ENCODE measurements around the gene TMPRSS9. TPM values are rescaled to one million over a fixed set of nuclear protein-coding genes. Genes with fewer than 3 reads are reported as not detected.
A peak's percentile ranks its signal among the peaks of the same experiment; 100 is the strongest.
"Not testable (repeated sequence)": the region's sequence is repeated elsewhere in the genome, so short reads cannot be mapped to it uniquely, and the experiment has no call there.

The TMPRSS9 gene
- total RNA-seq, 1 experiment from 2014 or later = not detected

DNA sequence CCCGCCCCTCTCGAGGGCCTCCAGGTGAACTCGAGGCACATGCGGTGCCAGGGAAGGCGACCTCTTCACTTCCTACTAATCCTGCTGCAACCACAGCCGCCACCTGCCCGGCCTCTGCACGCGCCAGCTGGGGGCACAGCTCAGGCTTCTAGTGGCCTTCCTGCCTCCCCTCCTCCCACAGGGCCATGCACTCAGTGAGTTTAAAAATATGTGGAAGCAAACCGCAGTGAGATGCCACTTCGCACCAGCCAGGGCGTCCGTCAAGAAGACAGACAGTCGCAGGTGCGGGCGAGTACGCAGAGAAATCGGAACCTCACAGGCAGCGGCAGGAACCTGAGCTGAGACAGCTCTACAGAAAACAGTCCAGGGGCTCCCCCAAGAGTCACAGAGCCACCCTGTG lies 86.3 kb downstream of the TMPRSS9 start:
- Histone ChIP-seq H3K9me3 (no peaks in the 10 kb centered on the region), H3K27me3 (no peaks in the 10 kb centered on the region), H3K4me3 (no peak overlapping the region), H3K36me3 (peaks cover 3% of the 10 kb centered on the region; the same call in 1 of the 2 replicates)
- no peak for DNase-seq

- no peak overlapping the region for H3K4me3 ChIP-seq
- H3K36me3 ChIP-seq = no peaks in the 10 kb centered on the region
- no peak for DNase-seq
Measured at GRCh38 chr19:2449019-2449418, 89.0 kb downstream of the TMPRSS9 start.

GRCh38 chr19:2451138-2451537 lies 91.1 kb downstream of the TMPRSS9 start:
- H3K27me3 ChIP-seq = no peaks in the 10 kb centered on the region
- no peaks in the 10 kb centered on the region for H3K36me3 ChIP-seq
- H3K4me3 ChIP-seq = no peak overlapping the region
- H3K9me3 ChIP-seq = no peaks in the 10 kb centered on the region
- DNase-seq = no peak

More at GRCh38 chr19:2449019-2449418, 89.0 kb downstream of the TMPRSS9 start:
- Histone ChIP-seq H3K27me3 (no peaks in the 10 kb centered on the region), H3K9me3 (no peaks in the 10 kb centered on the region)

GRCh38 chr19:2451741-2452140 lies 91.7 kb downstream of the TMPRSS9 start:
- no peaks in the 10 kb centered on the region for H3K9me3 ChIP-seq
- H3K36me3 ChIP-seq = no peaks in the 10 kb centered on the region
- H3K27me3 ChIP-seq = no peaks in the 10 kb centered on the region
- H3K4me3 ChIP-seq = no peak overlapping the region
- DNase-seq = no peak

- DNase-seq = no peak
- H3K27me3 ChIP-seq = no peaks in the 10 kb centered on the region
Measured at GRCh38 chr19:2453431-2454025, 93.5 kb downstream of the TMPRSS9 start.

DNA sequence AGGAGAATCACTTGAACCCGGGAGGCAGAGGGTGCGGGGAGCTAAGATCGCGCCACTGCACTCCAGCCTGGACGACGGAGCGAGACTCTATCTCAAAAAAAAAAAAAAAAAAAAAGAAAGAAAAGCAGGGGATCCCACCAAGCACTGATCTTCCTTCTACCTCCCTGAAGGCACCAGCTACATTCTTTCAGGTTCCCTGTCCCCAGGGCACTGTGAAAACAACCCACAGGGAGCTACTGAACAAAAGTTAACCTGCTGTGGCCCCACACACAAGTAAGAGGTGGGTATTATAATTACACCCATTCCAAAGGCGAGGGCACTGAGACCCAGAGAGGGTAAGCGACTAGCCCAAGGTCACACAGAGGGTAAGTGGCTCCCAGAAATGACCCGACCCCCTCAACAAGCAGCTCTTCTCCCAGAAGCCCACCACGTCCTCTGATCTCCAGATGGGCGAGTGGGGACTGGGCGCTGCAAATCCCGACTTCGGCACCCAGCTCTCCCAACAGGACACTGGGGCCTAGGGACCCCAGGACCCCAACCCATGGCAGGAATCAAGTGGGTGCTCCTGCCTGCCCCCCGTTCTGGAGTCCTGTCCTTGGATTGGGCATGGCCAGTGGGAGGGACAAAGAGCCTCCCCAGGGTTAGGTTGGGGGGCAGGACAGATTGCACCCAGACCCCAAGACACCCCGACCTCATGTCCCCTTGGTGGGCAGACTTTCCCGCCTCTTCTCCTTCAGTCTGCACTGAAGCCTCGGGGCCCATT lies 94.3 kb downstream of the TMPRSS9 start:
- no peaks in the 10 kb centered on the region for H3K9me3 ChIP-seq
- no peak overlapping the region for H3K4me3 ChIP-seq
- peaks cover 2% of the 10 kb centered on the region; the same call in 1 of the 2 replicates for H3K36me3 ChIP-seq
- H3K27me3 ChIP-seq = no peaks in the 10 kb centered on the region
- no peak for DNase-seq

More at GRCh38 chr19:2453431-2454025, 93.5 kb downstream of the TMPRSS9 start:
- H3K9me3 ChIP-seq = no peaks in the 10 kb centered on the region
- peaks cover 2% of the 10 kb centered on the region; the same call in 1 of the 2 replicates for H3K36me3 ChIP-seq
- no peak overlapping the region for H3K4me3 ChIP-seq

GRCh38 chr19:2454962-2455850 lies 95.1 kb downstream of the TMPRSS9 start:
- H3K4me3 ChIP-seq = peak overlapping the region; percentile 66
- peaks cover 2% of the 10 kb centered on the region; the same call in 1 of the 2 replicates for H3K36me3 ChIP-seq
- no peaks in the 10 kb centered on the region for H3K9me3 ChIP-seq
- H3K27me3 ChIP-seq = no peaks in the 10 kb centered on the region
- DNase-seq = no peak

- DNase-seq = peak; percentile 15
Measured at GRCh38 chr19:2455851-2456570, 95.9 kb downstream of the TMPRSS9 start.

DNA sequence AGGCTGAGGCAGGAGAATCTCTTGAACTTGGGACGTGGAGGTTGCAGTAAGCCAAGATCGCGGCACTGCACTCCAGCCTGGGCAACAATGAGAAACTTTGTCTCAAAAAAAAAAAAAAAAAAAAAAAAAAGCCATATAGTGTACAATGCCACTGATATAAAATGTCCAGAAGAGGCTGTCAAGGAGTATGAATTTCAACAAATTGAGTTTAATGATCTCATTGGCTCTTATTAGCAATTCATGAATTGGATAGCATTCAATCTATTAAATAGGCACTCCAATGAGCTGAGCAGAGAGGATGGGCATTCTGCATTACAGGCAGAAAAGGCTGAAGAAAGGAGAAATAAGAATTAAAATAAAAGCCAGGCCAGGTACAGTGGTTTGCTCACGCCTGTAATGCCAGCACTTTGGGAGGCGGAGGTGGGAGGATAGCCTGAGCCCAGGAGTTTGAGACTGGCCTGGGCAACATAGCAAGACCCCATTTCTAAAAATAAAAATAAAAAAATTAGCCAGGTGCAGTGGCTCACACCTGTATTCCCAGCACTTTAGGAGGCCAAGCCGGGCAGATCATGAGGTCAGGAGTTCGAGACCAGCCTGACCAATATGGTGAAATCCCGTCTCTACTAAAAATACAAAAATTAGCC lies 97.5 kb downstream of the TMPRSS9 start:
- Histone ChIP-seq H3K9me3 (no peaks in the 10 kb centered on the region), H3K36me3 (peaks cover 2% of the 10 kb centered on the region; the same call in 1 of the 2 replicates), H3K27me3 (no peaks in the 10 kb centered on the region), H3K4me3 (peak overlapping the region; percentile 52)
- no peak for DNase-seq

More at GRCh38 chr19:2455851-2456570, 95.9 kb downstream of the TMPRSS9 start:
- Histone ChIP-seq H3K9me3 (no peaks in the 10 kb centered on the region), H3K4me3 (peak overlapping the region; percentile 66), H3K36me3 (peaks cover 2% of the 10 kb centered on the region; the same call in 1 of the 2 replicates), H3K27me3 (no peaks in the 10 kb centered on the region)

- Histone ChIP-seq H3K9me3 (no peaks in the 10 kb centered on the region), H3K36me3 (peaks cover 2% of the 10 kb centered on the region; the same call in 1 of the 2 replicates), H3K4me3 (no peak overlapping the region), H3K27me3 (no peaks in the 10 kb centered on the region)
- no peak for DNase-seq
Measured at GRCh38 chr19:2458054-2458453, 98.0 kb downstream of the TMPRSS9 start.

GRCh38 chr19:2458776-2459175 lies 98.7 kb downstream of the TMPRSS9 start:
- not testable (repeated sequence) for H3K4me3 ChIP-seq, DNase-seq, H3K27me3 ChIP-seq, H3K36me3 ChIP-seq, H3K9me3 ChIP-seq

GRCh38 chr19:2460245-2460644 lies 100.2 kb downstream of the TMPRSS9 start:
- Histone ChIP-seq H3K9me3 (no peaks in the 10 kb centered on the region), H3K27me3 (no peaks in the 10 kb centered on the region), H3K4me3 (no peak overlapping the region), H3K36me3 (peaks cover 2% of the 10 kb centered on the region; the same call in 1 of the 2 replicates)
- no peak for DNase-seq

DNA sequence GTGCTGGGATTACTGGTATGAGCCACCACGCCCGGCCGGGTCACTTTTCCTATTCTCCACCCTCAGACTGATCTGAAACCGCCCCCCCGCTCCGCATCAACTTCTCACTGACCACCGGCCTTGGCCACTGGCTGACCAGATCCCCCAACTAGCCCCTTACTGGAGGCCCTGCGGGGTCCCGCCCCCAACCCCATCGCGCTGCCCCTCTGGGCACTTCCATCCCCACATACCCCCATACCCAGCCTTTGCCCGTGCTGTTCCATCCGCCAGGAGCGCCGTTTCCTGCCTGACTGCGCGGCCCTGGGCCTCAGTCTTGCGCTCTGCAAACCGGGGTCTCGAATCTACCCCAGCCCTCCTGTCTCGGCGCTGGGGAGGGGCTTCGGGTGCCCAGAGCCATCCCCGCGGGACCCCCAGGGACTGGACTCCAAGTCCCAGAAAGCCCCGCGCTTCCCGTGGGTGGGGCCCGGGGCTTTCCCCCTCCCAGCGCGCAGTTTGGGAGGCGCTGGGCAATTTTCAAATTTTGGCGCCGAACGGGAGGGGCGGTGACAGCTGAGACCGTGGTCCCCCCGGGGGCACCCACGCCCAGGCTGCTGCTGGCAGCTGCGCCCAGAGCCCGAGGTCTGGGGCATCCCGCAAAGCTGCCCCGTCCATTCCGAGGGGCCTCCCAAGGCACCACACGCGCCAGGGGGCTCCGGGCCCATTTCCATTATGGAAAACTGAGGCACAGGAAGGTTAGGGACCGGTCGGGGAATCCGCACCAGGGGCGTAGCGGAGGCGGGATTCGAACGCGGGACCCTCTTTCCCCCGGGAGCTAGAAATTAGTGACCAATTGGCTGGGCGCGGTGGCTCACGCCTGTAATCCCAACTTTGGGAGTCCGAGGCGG lies 101.9 kb downstream of the TMPRSS9 start:
- H3K27me3 ChIP-seq = no peaks in the 10 kb centered on the region
- peak overlapping the region; percentile 63 for H3K4me3 ChIP-seq
- no peaks in the 10 kb centered on the region for H3K9me3 ChIP-seq
- peaks cover 2% of the 10 kb centered on the region; the same call in 1 of the 2 replicates for H3K36me3 ChIP-seq
- DNase-seq = peak; percentile 84

DNA sequence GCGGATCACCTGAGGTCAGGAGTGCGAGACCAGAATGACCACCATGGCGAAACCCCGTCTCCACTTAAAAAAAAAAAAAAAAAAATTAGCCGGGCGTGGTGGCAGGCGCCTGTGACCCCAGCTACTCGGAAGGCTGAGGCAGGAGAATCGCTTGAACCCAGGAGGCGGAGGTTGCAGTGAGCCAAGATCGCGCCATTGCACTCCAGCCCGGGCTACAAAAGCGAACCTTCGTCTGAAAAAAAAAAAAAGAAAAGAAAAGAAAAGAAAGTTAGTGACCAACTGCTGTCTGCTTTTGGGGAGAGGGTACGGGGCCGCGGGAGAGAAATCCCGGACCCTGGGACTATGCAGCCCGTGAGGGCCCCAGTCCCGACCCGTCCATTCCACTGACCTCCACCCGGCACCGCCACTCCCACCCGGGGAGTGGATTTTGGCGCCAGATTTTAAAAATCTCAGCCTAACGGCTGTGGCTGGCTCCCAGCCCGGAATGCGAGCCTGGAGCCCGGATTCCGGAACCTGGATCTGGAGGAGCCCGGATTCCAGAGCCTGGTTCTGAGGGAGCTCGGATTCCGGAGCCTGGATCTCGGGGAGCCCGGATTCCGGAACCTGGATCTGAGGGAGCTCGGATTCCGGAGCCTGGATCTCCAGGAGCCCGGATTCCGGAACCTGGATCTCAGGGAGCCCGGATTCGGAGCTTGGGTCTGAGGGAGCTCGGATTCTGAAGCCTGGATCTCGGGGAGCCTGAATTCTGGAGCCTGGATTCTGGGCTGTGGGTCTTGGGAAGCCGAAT lies 102.8 kb downstream of the TMPRSS9 start:
- Histone ChIP-seq H3K9me3 (no peaks in the 10 kb centered on the region), H3K4me3 (peak overlapping the region; percentile 63)
- DNase-seq = peak; percentile 93

More for the DNA sequence above, 102.8 kb downstream of the TMPRSS9 start:
- Histone ChIP-seq H3K27me3 (no peaks in the 10 kb centered on the region), H3K36me3 (no peaks in the 10 kb centered on the region)
